Kidney (tissue), 22 donors: Measurements from ENCODE around the gene TAS2R5. TPM values are rescaled to one million over a fixed set of nuclear protein-coding genes. Genes with fewer than 3 reads are reported as not detected.

ENCODE experiments used
- DNase-seq, 5 donors: peaks; one replicate each; pipeline ENCODE4 v3.0.0-alpha.2; 2013 to 2020
- FAIRE-seq: peaks from 2 replicates; lab custom pipeline; 2012; peaks lifted over from hg19 to GRCh38; lab: Jason Lieb, UNC
- H3K27ac ChIP-seq, 2 donors: one replicate each; pipeline ENCODE4 v1.7.0; 2013; ENCODE audit warnings: low read depth in 2 of 2, low read length in 2 of 2, inconsistent platforms in 1 of 2
- H3K27me3 ChIP-seq: one replicate; pipeline ENCODE4 v1.7.1; 2013; ENCODE audit warnings: low read length, inconsistent platforms; ENCODE audit not compliant: control insufficient read depth, insufficient read depth
- H3K36me3 ChIP-seq, 3 donors: one replicate each; pipeline versions ENCODE4 v1.7.0 to v1.7.1; 2013; ENCODE audit warnings: low read length in 3 of 3, control low read depth in 1 of 3, inconsistent platforms in 1 of 3; ENCODE audit not compliant: insufficient read depth in 3 of 3, control insufficient read depth in 2 of 3
- H3K4me1 ChIP-seq, 3 donors: one replicate each; pipeline versions ENCODE4 v1.7.0 to v1.7.1; 2013; ENCODE audit warnings: low read length in 3 of 3, inconsistent platforms in 1 of 3, low read depth in 1 of 3; ENCODE audit not compliant: control insufficient read depth in 2 of 3, insufficient read depth in 2 of 3
- H3K4me3 ChIP-seq, 3 donors: one replicate each; pipeline versions ENCODE4 v1.7.0 to v1.8.1; 2013; ENCODE audit warnings: low read length in 3 of 3, control low read depth in 1 of 3, inconsistent platforms in 1 of 3
- H3K9ac ChIP-seq, 3 donors: one replicate each; pipeline versions ENCODE4 v1.7.0 to v1.7.1; 2013; ENCODE audit warnings: low read length in 3 of 3, control low read depth in 1 of 3, inconsistent platforms in 1 of 3
- H3K9me3 ChIP-seq, 3 donors: one replicate each; pipeline versions ENCODE4 v1.7.0 to v1.7.1; 2013; ENCODE audit warnings: low read length in 3 of 3, control low read depth in 1 of 3, inconsistent platforms in 1 of 3; ENCODE audit not compliant: control insufficient read depth in 2 of 3, insufficient read depth in 1 of 3
- intact Hi-C: fragments of 100-400 bp; cut with DNase I; formaldehyde crosslinking; loops from one replicate; pipeline ENCODE4 v1.11.1; 2022
- long read RNA-seq, 10 donors: library from polyadenylated mRNA in 1 of 10; unstranded in 1 of 10; transcript quantifications; one replicate each; pipeline ENCODE4 v2.0.0 and lab custom pipeline, GENCODE V29; 2021 to 2026
- polyA plus RNA-seq: library from polyadenylated mRNA; stranded (reverse); fragments of 350-450 nt; fragmentation: Illumina TruSeq; extraction: RNeasy Lipid Tissue Mini Kit (QIAGEN cat#74804); gene quantifications from one replicate; pipeline ENCODE4 v1.2.3, GENCODE V29; 2014; ENCODE audit warnings: low read depth, low replicate concordance; ENCODE audit not compliant: insufficient read depth
- total RNA-seq: library from RNA; stranded (reverse); fragmentation: NEBNext Ultra II Directional; extraction: Animal tissue kit (Norgen Biotek cat#: 25700); gene quantifications from one replicate; pipeline ENCODE4 v1.2.1, GENCODE V29; 2021
- TF ChIP-seq, protein P1 (sequence below): IDR thresholded peaks from 3 replicates; pipeline ENCODE4 v1.5.1; 2012; ENCODE audit warnings: mild to moderate bottlenecking, moderate library complexity, borderline replicate concordance; ENCODE audit not compliant: insufficient read depth; ENCODE audit errors: extremely low read depth
- donor health status: control.
- donor health status: control.
- donor health status: control.
- donor health status: control.
- donor health status: control.
- donor health status: DM: yes; HTN: yes; CAD: no.
- donor health status: Normal renal cell carcinoma (clear cell type).

The TAS2R5 gene, protein sequence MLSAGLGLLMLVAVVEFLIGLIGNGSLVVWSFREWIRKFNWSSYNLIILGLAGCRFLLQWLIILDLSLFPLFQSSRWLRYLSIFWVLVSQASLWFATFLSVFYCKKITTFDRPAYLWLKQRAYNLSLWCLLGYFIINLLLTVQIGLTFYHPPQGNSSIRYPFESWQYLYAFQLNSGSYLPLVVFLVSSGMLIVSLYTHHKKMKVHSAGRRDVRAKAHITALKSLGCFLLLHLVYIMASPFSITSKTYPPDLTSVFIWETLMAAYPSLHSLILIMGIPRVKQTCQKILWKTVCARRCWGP
- total RNA-seq (2.5 TPM), polyA plus RNA-seq (not detected)
- long read RNA-seq, donor 1, partial matches to known transcripts: 0 of 2 reads
- long read RNA-seq, donor 1, other reads (novel, unspliced or antisense): 0 of 2 reads
- long read RNA-seq, donor 2, partial matches to known transcripts: 0 of 4 reads
- long read RNA-seq, donor 2, other reads (novel, unspliced or antisense): 0 of 4 reads
- long read RNA-seq, donor 3, partial matches to known transcripts: 0 of 1 reads
- long read RNA-seq, donor 3, other reads (novel, unspliced or antisense): 0 of 1 reads
- long read RNA-seq, donor 4, transcript TAS2R5-201 (1 exons, 1,151 nt): major isoform, 7 of 7 reads
- long read RNA-seq, donor 4, partial matches to known transcripts: 0 of 7 reads
- long read RNA-seq, donor 4, other reads (novel, unspliced or antisense): 0 of 7 reads
- long read RNA-seq, donor 5: 0 reads
- long read RNA-seq, donor 6: 0 reads
- long read RNA-seq, donor 7: 0 reads
- long read RNA-seq, donor 8: 0 reads
- long read RNA-seq, donor 9: 0 reads
- long read RNA-seq, donor 10: 0 reads

DNA sequence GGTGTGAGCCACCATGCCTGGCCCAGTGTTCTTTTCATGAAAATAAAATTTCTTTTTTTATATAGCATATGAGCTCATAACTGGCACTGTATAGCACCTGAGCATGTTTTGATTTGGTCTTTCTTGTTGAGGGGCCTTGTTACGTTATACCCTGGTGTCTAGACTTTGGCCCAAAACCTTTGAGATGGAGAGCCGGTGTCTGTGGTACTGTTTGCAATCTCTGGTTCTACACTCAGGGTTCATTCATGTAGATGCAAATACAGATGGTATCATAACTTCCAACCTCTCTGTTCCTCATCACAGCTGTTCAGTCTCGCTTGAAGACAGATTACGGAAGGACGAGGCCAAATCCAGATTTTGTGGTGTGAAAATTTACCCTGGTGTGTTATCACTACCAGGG lies at the start of gene TAS2R5:
TAS2R5 (plus strand) TSS at position 301 of the 400 bp plus-strand sequence. CDS start 145 bp downstream, outside the sequence.
- Histone ChIP-seq H3K27me3 (no peaks in the 10 kb centered on the region), H3K27ac (no peak within 1 kb of the TSS), H3K9ac (no peak within 1 kb of the TSS), H3K4me1 (no peaks in the 10 kb centered on the region), H3K4me3 (no peak within 1 kb of the TSS), H3K9me3 (no peaks in the 10 kb centered on the region), H3K36me3 (peaks cover 0 to 5% (median 0%) of the 10 kb centered on the region in 3 donors)
- DNase-seq (no peak), FAIRE-seq (no peak)
- TF ChIP-seq, protein P1, sequence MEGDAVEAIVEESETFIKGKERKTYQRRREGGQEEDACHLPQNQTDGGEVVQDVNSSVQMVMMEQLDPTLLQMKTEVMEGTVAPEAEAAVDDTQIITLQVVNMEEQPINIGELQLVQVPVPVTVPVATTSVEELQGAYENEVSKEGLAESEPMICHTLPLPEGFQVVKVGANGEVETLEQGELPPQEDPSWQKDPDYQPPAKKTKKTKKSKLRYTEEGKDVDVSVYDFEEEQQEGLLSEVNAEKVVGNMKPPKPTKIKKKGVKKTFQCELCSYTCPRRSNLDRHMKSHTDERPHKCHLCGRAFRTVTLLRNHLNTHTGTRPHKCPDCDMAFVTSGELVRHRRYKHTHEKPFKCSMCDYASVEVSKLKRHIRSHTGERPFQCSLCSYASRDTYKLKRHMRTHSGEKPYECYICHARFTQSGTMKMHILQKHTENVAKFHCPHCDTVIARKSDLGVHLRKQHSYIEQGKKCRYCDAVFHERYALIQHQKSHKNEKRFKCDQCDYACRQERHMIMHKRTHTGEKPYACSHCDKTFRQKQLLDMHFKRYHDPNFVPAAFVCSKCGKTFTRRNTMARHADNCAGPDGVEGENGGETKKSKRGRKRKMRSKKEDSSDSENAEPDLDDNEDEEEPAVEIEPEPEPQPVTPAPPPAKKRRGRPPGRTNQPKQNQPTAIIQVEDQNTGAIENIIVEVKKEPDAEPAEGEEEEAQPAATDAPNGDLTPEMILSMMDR: no peak
- intact Hi-C loops: no loop called here

DNA sequence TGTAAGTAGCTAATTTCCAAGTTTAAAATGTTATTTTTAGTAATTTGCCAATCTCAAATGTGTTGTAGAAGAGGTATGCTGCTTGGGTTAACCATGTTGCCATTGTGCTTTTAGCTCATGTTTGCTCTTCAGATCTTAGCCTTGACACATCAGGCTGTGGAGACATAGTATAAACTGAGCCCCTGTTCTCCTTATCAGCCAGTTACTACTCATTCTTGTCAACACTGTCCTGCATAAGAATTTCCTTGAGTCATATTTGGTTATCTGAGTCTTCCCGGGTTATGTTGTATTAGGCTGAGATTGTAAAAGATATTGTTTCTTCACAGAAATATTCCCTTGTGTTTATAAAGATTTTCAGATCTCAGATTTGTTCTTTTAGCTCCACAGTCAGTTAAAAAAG lies 47.8 kb upstream of the TAS2R5 start:
- Histone ChIP-seq H3K9ac (no peak overlapping the region), H3K9me3 (no peaks in the 10 kb centered on the region), H3K4me3 (no peak overlapping the region), H3K4me1 (peaks cover 0 to 8% (median 8%) of the 10 kb centered on the region in 3 donors), H3K27ac (no peak overlapping the region), H3K27me3 (no peaks in the 10 kb centered on the region), H3K36me3 (peaks cover 16 to 40% (median 30%) of the 10 kb centered on the region in 3 donors)
- intact Hi-C loops: no loop called here
- TF ChIP-seq, protein P1: no peak
- DNase-seq: no peak
- FAIRE-seq: no peak

DNA sequence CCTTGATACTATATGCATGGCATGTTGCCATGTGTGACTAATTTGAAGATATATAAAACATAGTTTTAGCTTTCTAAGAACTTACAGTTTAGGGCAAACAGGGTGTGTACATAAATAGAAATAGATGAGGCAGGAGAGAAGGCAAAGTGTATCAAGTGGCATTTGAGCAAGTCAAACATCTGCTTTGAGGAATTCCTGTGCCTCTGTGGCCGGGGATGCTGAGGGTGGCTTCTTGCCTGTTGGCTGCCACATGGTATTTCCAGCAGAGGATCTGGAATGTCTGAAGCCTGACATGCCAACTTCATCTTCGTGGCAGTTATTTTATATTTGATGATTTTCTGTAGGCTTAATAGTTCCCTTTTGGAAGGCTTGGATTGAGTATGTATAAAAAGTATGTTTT lies 45.9 kb upstream of the TAS2R5 start:
- Histone ChIP-seq H3K9me3 (no peaks in the 10 kb centered on the region), H3K9ac (no peak overlapping the region), H3K4me1 (peaks cover 0 to 4% (median 3%) of the 10 kb centered on the region in 3 donors), H3K36me3 (peaks cover 19 to 45% (median 30%) of the 10 kb centered on the region in 3 donors), H3K4me3 (no peak overlapping the region), H3K27me3 (no peaks in the 10 kb centered on the region), H3K27ac (no peak overlapping the region)
- intact Hi-C loops: no loop called here
- TF ChIP-seq, protein P1: no peak
- FAIRE-seq (no peak), DNase-seq (no peak)
